GM12892 (cell line): Measurements from ENCODE around the gene NCBP3.

ENCODE experiments used
- POLR2A ChIP-seq: IDR thresholded peaks from 2 replicates; pipeline ENCODE4 v1.6.1; 2011; ENCODE audit warnings: low read depth, low read length, control low read depth
- POLR2AphosphoS5 ChIP-seq: IDR thresholded peaks from 2 replicates; pipeline ENCODE4 v1.6.1; 2011; ENCODE audit warnings: low read depth, low read length, control low read depth

- TF ChIP-seq POLR2AphosphoS5 (no peak), POLR2A (no peak)
Observed at GRCh38 chr17:3777366-3778120, 68.5 kb downstream of the NCBP3 start.
